IPS-NIHi11 (cell line): ENCODE data around the gene PELI2.

Experiments used
- DNase-seq: peaks from one replicate; pipeline ENCODE4 v3.0.0; 2012; ENCODE audit warnings: mixed read lengths, low spot score

PELI2 gene

DNA sequence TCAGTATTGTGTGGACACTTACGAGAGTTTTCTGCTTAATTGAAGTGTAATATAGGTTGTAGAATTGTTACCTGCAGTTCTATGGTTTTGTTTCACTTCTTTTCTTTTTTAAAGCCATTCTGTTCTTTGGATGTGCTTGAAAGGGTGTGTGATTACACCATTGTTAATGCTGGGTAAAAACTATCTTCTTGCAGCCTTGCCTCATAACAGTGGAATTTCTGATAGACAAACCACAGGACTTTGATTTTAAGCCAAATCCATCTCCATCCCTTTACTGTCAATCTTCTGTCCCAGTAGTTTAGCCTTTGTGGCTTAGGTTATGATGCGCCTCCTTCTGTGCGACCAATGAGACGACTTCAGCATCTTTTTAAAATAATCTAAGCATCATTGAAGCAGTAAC is 182.3 kb downstream of the PELI2 start:
- no peak for DNase-seq

DNA sequence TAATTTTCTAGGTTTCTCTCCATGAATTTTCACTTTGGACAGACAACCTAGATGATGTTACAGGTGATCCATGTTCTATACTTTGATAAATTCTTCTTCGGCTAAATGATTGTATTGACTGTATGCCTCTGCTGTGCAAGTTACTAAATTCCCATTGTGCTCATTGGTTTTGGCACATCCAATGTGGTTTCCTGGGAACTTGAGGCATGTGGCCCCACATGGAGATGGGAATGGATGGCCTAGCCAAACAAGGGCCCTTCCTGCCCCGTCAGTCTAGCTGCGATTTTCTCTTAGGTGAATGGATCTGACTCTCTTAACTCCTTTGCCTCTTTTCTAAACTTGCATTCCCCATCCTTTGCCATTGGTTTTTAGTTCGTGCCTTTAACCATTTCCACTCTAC is 186.2 kb downstream of the PELI2 start:
- DNase-seq: no peak

GRCh38 chr14:56309198-56309597 is 191.0 kb downstream of the PELI2 start:
- DNase-seq: no peak

DNA sequence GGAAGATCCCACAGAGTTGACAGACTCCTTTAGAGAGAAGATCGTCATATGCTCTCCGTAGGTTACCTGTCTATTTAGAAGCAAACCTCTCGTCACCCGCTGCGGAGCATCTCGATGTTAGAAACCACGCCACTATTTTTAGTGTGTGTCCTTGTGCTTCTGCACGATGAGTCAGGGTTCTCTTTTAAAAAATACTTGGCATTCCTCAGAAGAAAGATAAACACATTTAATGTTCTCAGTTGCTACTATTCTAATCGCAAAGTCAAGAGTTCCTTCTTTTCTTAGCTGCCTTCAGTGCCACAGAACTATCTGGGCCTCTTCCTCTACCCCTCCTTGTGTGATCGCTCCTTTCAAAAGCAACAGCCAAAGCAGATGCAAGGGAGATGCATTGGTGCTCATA is 192.4 kb downstream of the PELI2 start:
- no peak for DNase-seq

GRCh38 chr14:56313789-56314188 is 195.6 kb downstream of the PELI2 start:
- DNase-seq: no peak

DNA sequence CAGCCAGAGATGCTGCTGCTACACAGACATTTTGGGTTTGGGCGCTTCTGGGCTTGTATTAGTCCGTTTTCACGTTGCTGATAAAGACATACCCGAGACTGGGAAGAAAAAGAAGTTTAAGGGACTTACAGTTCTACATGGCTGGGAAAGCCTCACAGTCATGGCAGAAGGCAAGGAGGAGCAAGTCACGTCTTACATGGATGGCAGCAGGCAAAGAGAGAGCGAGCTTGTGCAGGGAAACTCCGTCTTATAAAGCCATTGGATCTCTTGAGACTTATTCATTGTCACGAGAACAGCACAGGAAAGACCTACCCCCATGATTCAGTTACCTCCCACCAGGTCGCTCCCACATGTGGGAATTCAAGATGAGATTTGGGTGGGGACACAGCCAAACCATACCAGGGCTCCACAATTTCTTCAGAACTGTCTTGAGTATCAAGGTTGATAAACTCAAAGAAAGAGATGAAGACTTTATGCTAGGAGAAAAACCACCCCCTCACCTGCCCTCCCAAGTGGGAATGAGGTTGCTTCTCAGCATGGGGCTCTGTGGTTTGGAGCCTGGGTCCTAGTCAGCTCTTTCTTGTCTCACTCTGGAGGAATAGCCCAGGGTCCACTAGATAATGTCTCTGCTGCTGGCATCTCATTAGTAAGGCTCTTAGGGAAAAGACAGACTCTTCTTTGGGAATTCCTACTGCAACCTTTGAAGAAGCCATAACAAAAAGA is 200.3 kb downstream of the PELI2 start:
- DNase-seq: no peak

- DNase-seq: no peak
Measured at GRCh38 chr14:56321861-56322260, 203.7 kb downstream of the PELI2 start.

GRCh38 chr14:56322531-56322930 is 204.3 kb downstream of the PELI2 start:
- DNase-seq: no peak

DNA sequence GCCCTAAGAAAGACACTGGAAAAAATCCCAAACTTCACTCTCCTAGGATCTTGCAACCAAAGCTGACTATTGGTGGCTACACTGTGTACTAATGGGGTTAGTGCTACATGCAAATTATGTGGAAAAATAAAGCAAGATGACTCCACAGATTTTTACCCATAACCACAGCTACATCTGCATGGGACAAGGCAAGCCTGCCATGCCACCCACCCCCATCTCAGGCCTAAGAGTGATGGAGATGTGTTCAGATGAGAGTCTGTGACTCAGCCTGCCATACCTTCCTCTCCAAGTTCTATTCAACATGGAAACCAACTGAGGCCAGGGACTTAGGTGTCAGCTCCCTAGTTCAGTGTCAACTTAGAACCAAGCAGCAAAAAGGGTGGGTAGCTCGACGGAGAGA is 206.2 kb downstream of the PELI2 start:
- DNase-seq: no peak

DNA sequence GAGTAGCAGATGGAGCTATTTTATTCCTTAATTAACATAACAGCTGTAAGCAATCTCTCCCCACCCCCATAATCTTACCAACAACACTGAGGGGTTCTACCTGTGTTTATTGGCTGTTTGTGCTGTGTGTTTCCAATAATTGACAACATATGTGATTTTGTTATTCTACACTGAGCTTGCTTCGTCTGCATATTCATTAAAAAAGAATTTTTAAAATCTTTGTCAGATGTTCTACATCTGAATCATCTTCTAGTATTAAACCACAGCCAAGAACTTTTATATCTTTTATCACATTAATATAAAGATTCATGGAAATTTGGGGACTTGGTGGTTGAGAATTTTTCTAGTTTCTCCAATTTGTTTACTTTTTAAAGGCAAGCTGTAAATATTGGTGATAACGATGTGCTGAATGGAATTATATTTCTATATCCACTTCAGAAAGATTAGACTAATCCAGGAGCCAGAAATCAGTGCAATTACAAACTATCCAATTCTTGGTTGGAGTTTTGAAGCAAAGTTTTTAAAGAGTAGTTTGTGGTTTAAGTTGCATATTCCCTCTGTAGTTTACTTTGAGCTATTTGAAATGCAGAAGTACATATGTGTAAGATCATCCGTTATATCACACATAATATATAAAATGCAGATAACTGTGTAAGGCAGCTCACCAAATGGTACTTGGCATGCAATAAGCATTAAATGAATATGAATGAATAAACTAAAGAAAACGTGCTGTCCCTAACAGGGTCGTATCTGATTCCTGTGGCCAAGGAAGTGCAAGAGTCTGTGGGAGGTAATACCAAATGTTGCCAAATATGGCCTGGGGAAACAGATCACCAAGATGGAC is 206.9 kb downstream of the PELI2 start:
- DNase-seq: no peak

DNA sequence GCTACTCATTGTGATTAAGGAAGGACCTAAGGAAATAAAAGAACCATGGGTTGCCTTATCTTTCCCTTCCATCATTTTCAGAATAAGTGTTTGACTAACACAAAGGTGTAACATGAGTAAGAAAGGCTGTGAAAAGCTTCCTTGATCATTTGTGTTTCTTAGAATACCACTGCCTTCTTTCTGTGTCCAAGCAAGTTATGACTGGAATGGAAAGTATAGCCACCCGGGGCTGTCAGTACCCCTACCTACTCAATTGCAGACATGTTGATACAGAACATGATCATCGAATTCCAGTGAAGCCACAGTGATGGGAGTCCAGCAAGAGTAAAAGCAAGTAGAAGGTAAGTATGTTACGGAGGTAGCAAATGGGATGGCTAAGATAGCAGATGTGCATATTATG is 209.8 kb downstream of the PELI2 start:
- DNase-seq: no peak

GRCh38 chr14:56331592-56332216 is 213.5 kb downstream of the PELI2 start:
- DNase-seq: no peak

- no peak for DNase-seq
Measured at GRCh38 chr14:56333359-56334292, 215.4 kb downstream of the PELI2 start.

DNA sequence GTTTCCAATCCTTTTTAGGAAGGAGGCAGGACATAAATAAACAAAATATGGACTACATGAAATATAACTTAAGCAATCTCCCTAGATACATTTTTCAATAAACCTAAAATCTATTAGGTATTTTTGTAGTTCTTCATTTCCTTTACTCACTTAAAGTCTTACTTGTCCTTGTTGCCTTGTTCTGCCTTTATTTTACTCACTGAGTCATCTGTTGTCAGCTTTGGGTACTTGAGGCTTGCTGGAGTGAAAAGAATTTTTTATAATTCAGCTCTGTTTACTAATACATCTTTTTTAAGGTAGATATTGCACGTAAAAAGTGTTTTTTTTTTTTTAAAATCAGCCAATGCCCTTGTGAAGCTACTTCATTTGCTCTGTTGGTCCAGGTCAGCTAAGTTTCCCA is 216.2 kb downstream of the PELI2 start:
- no peak for DNase-seq

DNA sequence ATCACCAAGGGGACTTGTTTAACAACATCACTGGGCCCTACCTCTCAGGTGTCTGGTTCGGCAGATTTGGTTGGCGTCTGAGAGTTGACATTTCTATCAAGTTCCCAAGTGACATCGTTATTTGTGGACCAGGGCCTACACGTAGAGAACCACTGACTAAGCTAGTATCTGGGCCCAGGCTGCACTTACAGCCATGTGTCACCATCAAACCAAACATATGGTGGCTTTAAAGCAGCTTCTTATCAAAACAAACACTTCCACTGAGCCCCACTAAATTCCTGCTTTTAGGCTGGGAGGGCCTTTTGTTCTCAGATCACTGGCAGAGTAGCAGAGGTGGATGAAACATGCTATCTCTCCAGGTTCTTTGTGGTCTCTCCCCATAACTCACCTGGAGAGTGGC is 220.5 kb downstream of the PELI2 start:
- DNase-seq: no peak

- DNase-seq: peak; percentile 65
Measured at GRCh38 chr14:56339855-56340701, 221.9 kb downstream of the PELI2 start.

DNA sequence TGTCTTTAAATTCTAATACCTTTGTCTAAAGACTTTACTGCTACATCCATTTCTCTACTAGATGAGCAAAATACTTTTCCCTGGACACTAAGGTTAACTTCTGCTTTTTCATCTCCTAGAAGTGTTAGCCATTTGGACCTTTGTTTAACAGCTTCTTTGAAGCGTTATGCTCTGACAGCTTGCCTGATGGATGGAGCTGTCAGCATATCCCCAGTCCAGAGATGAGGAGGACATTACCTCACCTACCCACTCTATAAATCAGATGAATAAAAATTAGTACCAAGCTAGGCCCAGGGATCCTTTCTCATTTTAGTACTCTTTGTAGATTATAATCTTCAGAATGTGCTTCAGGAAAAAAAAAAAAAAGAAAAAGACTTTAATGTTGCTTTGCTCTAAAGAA is 222.7 kb downstream of the PELI2 start:
- no peak for DNase-seq

DNA sequence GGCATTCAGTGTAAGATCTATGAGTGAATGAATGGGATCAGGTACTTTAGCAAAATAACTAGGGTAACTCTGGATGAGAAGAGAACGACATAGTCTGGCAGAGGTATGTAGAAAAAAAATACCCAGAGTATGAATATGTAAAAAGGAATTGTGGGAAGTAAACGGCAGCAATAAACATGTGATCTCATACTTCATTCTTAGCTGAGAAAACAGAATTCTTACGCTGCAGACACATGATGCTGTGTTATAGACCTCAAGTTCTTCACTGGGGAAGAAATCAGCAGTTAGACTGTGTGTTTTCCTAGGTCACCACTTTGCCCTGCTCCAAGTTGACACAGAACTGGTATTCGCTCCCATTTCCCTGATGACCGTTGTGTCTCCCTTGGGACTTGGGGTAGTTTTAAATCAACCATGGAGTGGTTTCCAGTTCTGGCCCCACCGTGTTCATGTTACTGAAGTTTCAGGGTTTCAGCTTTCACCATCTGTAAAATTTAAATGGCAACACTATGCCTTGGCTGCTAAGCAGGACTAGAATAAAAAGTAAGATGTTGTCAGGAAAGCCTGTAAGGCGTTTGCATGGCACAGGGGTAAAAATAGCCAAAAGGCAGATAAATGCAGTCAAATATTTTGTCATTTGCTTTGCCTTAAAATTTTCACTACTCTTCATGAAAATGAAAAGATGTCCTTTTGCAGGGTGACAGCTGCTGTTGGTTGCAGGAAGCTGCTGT is 223.7 kb downstream of the PELI2 start:
- no peak for DNase-seq

DNA sequence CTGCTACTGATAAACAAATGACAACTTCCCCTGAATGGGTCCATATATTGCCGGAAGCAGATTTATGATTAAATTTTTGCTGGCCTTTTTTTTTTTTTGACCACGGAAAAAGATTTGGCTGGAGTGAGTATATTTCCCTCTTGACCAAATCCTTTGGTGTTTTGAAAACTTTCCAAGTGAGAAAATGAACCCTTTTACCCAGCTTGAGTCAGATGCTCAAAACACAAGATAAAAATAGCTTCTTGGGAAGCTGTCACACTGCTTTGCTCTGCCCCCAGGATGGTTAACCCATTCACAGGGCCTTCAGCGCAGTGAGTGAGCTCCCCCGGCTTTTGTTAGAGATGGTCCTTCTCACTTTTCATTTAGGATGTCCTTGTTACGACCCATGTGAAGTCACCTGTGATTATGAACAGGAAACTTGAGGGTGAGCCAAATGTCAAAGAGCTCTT is 224.3 kb downstream of the PELI2 start:
- DNase-seq: no peak

DNA sequence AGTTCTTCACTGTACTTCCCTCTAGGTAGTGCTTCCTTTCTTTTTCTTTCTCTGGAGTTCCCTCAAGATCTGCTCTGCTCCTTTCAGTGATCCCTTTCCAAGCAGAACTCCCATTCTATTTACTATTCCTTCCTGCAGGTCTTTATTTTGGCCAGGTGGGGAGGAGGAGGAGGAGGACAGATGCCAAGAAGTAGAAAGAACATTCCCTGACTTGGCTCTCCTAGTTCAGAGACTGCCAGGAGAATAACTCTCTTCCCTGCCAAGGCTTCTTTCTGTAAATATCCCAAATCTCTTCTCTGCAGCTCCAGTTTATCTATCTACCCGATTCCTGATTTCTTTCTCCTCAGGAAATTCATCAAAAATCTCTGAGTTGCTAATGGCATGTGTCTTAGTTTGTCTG is 231.7 kb downstream of the PELI2 start:
- DNase-seq: no peak
